DMS 273 treated with DMSO at 0.1 percent for 48 hours (cell line): ENCODE data around the gene CXCL16.
A peak's percentile ranks its signal among the peaks of the same experiment; 100 is the strongest.
"Not testable (repeated sequence)": the region's sequence is repeated elsewhere in the genome, so short reads cannot be mapped to it uniquely, and the experiment has no call there.

Experiments used
- DNase-seq: peaks from one replicate; lab custom pipeline; 2025; lab: John Stamatoyannopoulos, UW

CXCL16 gene

DNA sequence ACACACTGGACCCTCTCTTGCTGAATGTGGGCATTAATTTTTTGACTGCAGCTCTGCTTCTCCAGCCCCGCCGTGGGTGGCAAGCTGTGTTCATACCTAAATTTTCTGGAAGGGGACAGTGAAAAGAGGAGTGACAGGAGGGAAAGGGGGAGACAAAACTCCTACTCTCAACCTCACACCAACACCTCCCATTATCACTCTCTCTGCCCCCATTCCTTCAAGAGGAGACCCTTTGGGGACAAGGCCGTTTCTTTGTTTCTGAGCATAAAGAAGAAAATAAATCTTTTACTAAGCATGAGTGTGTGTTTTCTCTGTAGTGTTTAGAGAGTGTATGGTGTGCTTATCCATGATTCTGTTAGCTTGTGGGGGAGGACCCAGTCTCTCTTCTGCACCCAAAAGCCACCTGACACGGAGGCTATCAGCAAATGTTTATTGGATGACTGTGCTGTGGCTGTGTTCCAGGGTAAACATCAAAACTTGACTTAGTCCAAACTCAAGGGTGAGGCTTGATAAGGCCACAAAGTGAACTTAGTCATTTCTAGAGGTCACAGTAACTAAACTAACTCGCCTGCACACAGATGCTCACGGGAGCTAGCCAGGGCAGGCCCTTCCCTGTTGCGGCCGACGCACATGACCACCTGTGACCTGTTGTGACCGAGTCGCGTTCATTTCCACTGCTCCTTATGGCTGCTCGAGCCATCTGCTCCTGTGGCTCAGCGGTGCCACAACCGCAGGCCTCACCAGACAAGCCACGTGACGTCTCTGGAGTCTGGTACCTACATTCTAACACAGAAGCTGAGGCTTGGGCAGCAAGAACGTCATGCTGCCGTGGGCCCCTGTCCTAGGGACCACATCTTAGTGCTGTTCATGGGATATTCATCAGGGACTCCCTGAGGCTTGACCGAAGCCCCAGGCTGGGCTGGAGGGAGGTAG, 18.3 kb downstream of the CXCL16 start:
- peak; percentile 38 for DNase-seq

- DNase-seq = no peak
Observed at GRCh38 chr17:4720787-4721186, 18.9 kb downstream of the CXCL16 start.

GRCh38 chr17:4719684-4720221, 20.0 kb downstream of the CXCL16 start:
- DNase-seq = peak; percentile 28

DNA sequence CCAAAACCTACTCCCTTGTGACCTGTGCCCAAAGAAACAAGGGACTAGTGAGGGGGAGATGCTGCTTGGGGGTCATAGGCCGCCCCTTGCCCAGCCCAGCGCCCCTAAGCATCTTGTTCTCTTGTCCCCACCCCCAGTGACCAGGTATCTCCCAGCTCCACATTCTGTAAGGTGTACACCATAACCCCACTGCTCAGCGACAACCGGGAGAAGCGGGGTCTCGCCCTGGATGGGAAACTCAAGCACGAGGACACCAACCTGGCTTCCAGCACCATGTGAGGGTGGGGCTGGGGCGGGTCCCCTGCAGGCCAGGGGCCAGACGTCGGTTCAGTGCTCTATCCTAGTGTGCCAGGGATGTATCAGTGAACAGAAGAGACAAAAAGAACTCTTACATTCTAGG, 20.6 kb downstream of the CXCL16 start:
- no peak for DNase-seq

DNA sequence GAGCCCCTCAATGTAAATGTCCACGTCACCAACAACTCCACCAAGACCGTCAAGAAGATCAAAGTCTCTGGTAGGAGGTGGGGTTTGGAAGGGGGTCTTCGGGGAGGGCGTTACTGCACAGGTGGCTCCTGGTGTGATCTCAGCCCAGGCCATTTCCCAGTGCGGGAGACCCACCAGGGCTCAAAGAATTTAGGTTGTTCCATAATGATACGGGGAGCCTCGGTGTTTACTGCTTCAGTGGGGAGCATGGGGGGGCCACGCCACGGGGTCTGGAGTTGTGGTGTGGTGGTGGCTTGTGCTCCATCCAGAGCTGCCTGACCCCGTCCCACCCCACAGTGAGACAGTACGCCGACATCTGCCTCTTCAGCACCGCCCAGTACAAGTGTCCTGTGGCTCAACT, 21.5 kb downstream of the CXCL16 start:
- no peak for DNase-seq

DNA sequence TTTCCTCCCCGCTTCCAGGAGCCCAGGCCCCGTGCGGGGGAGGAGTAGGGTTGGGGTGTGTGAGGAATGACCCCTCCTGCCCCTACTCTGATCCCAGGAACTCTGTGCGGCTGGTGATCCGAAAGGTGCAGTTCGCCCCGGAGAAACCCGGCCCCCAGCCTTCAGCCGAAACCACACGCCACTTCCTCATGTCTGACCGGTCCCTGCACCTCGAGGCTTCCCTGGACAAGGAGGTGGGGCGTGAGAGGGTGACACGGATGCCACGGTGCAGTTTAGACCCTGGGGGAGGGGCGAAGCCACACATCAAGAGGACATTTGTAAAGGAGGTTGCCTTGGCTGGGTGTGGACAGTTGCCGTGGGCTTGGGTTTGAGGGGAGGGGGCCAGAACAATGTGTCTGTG, 21.9 kb downstream of the CXCL16 start:
- no peak for DNase-seq

- DNase-seq = no peak
Observed at GRCh38 chr17:4716081-4716480, 23.6 kb downstream of the CXCL16 start.

DNA sequence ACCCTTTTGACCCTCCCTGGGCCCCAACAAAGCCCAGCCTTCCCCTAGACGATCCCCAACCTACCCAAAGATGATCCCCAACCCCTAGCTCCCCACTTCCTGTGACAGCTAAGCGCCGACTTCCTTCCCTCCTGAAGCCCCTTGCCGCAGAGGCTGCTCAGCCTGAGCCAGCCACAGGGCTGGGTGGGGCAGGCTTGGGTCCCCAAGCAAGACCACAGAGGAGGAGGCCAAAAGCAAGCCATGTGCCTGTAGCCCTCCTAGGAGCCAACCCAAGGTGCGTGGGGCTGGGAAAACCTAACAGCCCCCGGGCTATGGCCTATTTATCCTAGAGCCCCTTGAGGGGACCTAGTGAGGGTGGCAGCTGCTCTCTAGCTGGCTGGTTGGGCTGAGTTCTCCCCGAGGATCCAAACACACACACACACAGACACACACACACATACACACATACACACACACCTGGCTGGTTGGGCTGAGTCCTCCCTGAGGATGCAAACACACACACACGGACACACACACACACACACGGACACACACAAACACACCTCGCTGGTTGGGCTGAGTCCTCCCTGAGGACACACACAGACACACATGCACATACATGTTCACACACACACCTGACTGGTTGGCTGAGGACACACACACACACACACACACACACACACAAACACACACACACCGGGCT, 24.5 kb downstream of the CXCL16 start:
- DNase-seq = no peak

GRCh38 chr17:4714340-4715062, 25.2 kb downstream of the CXCL16 start:
- DNase-seq = not testable (repeated sequence)

DNA sequence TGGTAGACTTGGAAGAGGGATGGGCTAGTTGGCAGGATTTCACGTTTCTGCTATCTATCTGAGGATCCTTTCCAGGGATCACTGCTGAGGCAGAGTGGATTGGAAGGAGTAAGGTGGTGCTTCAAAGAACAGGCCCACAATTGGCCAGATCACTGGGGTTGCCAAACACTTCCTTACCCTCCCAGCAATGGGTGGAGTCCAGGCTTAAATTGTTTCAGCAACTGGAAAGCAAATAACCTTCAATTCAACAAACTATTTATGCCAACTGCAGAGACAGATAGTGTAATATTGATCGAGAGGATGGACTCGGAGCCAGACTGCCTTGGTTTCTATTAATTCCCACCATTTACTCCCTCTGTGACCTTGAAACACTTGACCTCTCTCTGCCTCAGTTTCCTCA, 27.2 kb downstream of the CXCL16 start:
- DNase-seq = no peak

DNA sequence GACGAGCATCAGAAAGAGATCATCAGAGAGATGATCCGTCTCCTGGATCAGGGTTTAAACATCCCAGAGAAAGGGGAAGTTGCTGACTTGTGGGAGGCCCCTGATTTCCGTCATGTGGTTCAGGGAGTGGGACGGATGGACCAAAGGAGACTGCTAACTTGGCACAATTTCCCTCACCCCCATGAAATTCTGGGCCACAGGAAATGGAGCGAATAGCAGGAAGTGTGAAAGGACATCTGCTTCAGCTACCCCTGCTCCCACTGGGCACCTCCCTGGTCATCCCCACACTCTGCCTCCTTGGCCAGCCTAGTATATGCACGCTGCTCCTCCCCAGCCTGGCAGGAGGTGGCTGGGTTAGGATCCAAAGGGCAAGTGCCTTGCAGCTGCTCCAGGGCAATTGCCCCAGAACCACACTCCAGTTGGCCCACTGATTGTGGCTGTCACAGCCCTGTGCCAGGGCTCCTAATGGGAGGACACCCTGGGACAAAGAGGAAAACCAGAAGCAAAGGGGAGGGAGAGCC, 28.0 kb downstream of the CXCL16 start:
- no peak for DNase-seq

DNA sequence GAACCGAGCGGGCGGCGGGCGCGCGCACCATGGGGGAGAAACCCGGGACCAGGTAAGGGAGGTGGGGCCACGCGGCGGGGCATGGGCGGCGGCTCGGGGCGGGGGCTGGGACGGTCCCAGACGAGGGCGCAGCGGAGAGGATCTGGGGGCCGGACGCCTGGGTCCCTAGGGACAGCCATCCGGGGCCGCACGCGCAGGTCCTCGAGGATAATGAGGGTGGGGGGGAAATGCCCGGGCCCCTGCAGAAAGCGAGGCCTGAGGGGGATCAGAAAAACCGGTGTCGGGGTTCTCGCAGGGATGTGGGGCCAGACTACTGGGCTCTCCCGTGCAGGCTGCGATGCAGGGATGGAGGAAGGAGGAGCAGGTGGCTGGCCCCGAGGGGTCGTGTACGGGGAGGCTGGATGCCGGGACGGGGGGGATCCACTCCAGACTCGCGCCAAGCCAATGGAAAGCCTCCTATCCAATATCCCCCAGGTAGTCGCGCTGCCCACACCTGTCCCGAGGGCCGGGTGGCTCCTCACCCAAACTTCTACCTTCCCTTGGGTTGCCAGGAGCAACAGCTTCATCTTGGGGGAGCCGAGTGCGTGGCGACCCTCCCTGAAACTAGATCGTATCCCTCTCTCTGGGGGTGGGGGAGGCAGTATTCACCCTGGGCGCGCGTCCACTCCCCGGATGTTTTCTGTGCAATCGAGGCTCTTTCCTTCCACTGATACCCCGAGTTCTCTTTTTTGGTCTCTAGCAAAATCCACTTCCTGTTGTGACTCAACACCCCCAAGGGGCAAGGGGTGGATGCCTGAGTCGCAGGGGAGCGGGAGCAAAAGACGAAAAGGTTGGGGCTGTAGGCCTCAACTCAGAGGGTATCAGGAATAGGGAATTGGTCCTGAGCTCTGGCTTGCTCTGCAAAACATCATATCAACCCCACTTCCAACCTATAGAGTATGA, 28.8 kb downstream of the CXCL16 start:
- no peak for DNase-seq

DNA sequence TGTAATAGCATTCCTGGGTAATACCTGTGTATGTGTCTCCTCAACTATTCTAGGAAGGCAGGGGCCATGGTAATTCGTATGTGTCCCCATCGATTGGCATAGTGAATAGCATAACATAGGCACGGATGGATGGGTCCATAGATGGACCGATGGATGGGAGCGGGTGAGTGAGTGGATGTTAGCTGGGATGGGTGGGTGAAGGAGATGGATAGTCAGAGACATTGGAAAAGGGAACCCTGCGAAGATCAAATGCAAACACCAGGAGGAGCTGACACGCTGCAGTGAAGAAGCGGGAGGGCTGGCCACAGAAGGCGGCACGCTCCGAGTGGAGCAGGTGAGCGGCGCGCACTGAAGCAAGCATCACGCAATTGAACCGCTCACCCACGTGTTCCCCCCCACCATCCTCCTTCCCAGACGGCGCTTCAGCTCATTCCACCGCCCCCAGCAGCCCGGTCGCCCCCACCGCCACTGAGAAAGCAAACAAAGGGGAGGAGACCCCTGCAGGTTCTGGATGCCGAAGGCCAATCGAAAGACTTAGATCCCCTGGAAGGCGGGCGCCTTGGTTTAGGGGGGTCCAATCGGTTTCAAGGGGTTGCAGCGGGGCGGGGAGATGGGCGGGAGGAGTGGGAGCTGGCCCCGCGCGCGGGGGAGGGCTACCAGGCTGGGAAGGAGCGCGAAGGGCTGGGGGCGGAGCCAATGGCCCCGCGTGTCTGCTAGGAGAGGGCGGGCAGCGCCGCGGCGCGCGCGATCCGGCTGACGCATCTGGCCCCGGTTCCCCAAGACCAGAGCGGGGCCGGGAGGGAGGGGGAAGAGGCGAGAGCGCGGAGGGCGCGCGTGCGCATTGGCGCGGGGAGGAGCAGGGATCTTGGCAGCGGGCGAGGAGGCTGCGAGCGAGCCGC, 29.7 kb downstream of the CXCL16 start, which contains the start of gene ARRB2:
Gene ARRB2, plus strand, starts transcription at position 839 of the 899 bp plus-strand sequence. CDS start 90 bp downstream, outside the sequence.
- peak; percentile 86 for DNase-seq

DNA sequence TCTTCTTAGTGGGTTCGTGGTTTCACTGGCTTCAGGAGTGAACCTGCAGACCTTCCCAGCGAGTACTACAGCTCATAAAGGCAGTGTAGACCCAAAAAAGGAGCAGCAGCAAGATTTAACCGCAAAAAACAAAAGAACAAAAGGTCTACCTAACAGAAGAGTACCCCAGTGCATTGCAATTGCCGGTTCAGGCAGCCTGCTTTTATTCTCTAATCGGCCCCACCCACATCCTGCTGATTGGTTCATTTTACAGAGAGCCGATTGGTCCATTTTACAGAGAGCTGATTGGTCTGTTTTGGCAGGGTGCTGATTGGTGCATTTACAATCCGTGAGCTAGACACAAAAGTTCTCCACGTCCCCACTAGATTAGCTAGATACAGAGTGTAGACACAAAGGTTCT, 31.3 kb downstream of the CXCL16 start:
- DNase-seq = no peak

DNA sequence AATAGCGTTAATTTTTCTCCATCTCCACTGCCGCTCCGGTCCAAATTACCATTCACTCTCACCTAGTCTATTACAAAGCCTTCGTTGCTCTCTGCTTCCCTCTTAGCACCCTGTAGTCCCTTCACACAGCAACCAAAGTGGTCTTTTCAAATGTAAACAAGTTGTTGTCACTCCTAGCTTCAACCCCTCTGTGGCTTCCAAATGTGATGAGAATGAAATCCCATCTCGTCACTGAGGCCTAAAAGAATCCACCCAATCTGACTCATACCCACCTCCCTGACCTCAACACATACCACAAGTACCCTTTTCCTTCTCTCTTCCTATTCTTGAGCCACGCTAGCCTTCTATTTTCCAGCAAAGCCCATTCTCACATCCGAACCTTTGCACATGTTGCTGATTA, 33.6 kb downstream of the CXCL16 start:
- DNase-seq = no peak

GRCh38 chr17:4704991-4705390, 34.7 kb downstream of the CXCL16 start:
- DNase-seq = no peak

- DNase-seq = not testable (repeated sequence)
Observed at GRCh38 chr17:4704574-4704907, 35.2 kb downstream of the CXCL16 start.

GRCh38 chr17:4703330-4703691, 36.4 kb downstream of the CXCL16 start:
- DNase-seq = no peak

DNA sequence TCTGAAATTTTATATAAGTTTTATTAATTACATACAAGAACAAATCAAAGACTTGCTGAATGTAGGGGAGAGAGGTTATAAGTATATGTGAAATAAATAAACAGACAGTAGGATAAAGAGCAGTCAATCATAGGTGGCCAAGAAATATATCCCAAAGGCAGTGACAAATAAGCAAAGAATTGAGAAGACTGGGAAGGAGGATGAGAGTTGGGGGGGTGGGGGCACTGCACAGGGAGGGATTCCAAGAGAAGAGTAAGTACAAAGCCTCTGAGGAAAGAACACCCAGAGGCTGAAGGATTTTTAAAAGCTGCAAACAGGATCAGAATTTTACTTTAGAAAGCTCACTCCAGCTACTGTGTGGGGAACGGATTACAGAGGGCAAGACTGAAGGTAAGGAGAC, 38.6 kb downstream of the CXCL16 start:
- DNase-seq = no peak
